Stimulated activated naive CD4-positive, alpha-beta T cell (primary cell): ENCODE measurements around the gene PHYHD1.

Experiments used
- DNase-seq, 6 experiments: peaks; one replicate each; lab custom pipeline; 2025; lab: John Stamatoyannopoulos, UW

PHYHD1 gene

DNA sequence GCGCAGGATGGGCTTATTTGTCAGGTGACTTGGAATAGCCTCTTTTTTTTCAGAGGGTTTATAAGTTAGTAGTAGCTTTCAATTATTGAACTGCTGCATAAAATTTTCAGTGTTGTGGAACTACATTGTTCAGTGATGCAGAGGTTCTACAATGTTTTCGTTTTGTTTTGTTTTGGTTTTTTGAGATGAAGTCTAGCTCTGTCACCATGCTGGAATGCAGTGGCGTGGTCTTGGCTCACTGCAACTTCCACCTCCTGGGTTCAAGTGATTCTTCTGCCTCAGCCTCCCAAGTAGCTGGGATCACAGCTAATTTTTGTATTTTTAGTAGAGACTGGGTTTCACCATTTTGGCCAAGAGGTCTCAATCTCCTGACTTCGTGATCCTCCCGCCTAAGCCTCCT lies 48.7 kb downstream of the PHYHD1 start:
- DNase-seq, result no peak

DNA sequence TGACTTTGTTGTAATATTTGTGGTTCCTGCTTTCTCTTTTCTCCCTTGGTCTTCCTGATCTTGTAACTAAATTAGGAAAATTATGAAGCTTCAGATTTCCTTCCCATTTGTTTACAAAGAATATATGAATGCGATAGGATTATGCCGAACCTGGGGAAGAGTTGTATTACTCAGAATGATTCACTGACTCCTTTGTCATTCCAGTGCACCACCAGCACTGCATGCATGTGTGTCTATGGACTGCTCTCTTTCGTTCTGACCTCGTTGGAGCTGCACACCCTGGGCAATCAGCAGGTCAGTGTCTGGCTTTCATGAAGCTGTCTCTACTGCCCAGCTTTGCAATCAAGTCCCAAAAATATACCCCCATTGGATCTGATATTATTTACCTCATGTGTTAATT lies 52.2 kb downstream of the PHYHD1 start:
- DNase-seq, result no peak

DNA sequence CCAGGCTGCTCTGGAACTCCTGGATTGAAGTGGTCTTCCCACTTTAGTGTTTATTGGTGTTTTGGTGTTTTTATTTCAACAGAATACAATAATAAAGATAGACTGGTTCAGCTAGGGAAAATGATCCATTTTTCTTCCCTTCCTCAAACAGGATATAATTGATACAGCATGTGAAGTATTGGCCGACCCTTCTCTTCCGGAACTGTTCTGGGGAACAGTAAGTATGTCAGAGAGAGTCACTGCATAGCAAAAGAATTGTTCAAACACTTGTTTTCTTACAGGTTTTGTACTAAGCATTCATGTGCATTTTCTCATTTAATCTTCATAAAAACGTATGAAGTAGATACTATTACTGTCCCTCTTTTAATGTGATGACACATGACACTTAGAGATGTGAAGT lies 58.3 kb downstream of the PHYHD1 start:
- no peak for DNase-seq

DNA sequence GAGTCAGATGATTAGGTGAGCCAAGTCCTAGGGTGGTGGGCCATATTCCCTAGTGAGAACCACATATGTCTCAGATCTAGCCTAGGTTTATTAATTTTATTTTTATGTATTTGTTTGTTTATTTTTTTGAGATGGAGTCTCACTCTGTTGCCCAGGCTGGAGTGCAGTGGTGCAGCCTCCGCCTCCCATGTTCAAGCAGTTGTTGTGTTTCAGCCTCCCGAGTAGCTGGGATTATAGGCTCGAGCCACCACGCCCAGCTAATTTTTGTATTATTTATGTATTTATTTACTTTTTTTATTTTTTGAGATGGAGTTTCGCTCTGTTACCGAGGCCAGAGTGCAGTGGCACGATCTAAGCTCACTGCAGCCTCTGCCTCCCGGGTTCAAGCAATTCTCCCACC lies 62.8 kb downstream of the PHYHD1 start:
- no peak for DNase-seq

DNA sequence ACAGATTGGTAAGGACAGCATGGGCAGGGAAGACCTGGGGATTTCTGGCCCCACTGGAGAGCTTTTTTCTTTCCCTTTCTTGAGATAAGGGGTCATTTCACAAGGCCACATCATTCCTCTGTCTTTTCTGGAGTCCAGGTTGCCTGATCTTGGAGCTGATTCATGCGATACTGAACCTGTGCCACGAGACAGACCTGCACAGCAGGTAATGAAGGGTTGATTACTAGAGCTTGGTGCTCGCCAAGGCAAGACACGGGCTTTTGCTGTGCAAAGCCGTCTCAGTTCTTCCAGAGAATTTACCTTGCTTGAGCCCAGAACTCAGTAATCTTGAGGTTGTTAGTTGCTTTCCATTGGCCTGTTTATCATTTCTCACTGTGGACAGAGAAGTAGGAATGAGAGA lies 65.9 kb downstream of the PHYHD1 start:
- no peak for DNase-seq

DNA sequence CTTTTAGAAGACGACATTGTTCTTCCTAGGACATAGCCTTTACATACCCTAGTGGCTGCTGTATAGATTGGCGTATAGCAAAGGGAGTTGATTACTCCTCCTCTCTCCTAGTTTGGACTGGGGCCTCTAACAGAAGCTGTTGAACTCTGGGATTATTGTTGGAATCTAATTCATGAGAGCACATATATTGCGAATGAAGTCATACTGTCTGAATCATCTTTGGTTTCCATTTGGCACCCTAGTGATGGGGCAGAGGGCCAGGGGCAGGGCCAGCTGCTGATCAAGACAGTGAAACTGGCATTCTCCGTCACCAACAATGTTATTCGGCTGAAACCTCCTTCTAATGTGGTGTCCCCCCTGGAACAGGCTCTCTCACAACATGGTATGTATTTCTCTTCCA lies 67.0 kb downstream of the PHYHD1 start:
- DNase-seq, result no peak
